Neural progenitor cell (in vitro differentiated cells): ENCODE data around the gene CELF4. TPM values are rescaled to one million over a fixed set of nuclear protein-coding genes. Genes with fewer than 3 reads are reported as not detected.
A peak's percentile ranks its signal among the peaks of the same experiment; 100 is the strongest.

Source experiments
- DNase-seq: peaks from one replicate; pipeline ENCODE4 v3.0.0-alpha.2; 2016; ENCODE audit warnings: low spot score
- H2AFZ ChIP-seq: fragments of 200-600 bp; sonication (generic); replicated peaks from 2 replicates; pipeline ENCODE4 v1.6.1; 2016; ENCODE audit warnings: antibody characterized with exemption
- H3F3A ChIP-seq: fragments of 200-600 bp; sonication (generic); 2 replicates; pipeline ENCODE4 v1.6.1; 2016; ENCODE audit warnings: antibody characterized with exemption, low read depth
- H3K27ac ChIP-seq: fragments of 200-600 bp; sonication (generic); 2 replicates; pipeline ENCODE4 v1.5.1; 2016; ENCODE audit warnings: mild to moderate bottlenecking
- H3K27me3 ChIP-seq: fragments of 200-600 bp; sonication (generic); 2 replicates; pipeline ENCODE4 v1.6.1; 2016; ENCODE audit warnings: mild to moderate bottlenecking, moderate library complexity
- H3K36me3 ChIP-seq: fragments of 200-600 bp; sonication (generic); 2 replicates; pipeline ENCODE4 v1.5.1; 2016
- H3K4me1 ChIP-seq: fragments of 200-600 bp; sonication (generic); 2 replicates; pipeline ENCODE4 v1.6.1; 2016; ENCODE audit warnings: mixed run types
- H3K4me2 ChIP-seq: fragments of 200-600 bp; sonication (generic); 2 replicates; pipeline ENCODE4 v1.6.1; 2016
- H3K4me3 ChIP-seq: fragments of 200-600 bp; sonication (generic); 2 replicates; pipeline ENCODE4 v1.5.1; 2016
- H3K79me2 ChIP-seq: fragments of 200-600 bp; sonication (generic); 2 replicates; pipeline ENCODE4 v1.6.1; 2016; ENCODE audit warnings: low read depth
- H3K9ac ChIP-seq: fragments of 200-600 bp; sonication (generic); 2 replicates; pipeline ENCODE4 v1.6.1; 2016
- H3K9me3 ChIP-seq: fragments of 200-600 bp; sonication (generic); 2 replicates; pipeline ENCODE4 v1.5.1; 2016; ENCODE audit warnings: low read depth
- H4K20me1 ChIP-seq: fragments of 200-600 bp; sonication (generic); 2 replicates; pipeline ENCODE4 v1.6.1; 2016; ENCODE audit warnings: low read depth
- H3K27ac Mint-ChIP-seq: 3 replicates; pipeline ENCODE4 v1.8.0; 2021; ENCODE audit warnings: mixed read lengths
- H3K27me3 Mint-ChIP-seq: 2 replicates; pipeline ENCODE4 v1.8.0; 2022; ENCODE audit warnings: low read depth, mild to moderate bottlenecking, inconsistent platforms, moderate library complexity, mixed read lengths; ENCODE audit not compliant: insufficient read depth
- H3K36me3 Mint-ChIP-seq: 3 replicates; pipeline ENCODE4 v1.8.0; 2021; ENCODE audit warnings: mixed read lengths
- H3K4me1 Mint-ChIP-seq: 3 replicates; pipeline ENCODE4 v1.8.0; 2021; ENCODE audit warnings: mixed read lengths
- H3K4me3 Mint-ChIP-seq: 3 replicates; pipeline ENCODE4 v1.8.0; 2021; ENCODE audit warnings: mild to moderate bottlenecking, moderate library complexity, mixed read lengths
- H3K9me3 Mint-ChIP-seq: 3 replicates; pipeline ENCODE4 v1.8.0; 2020; ENCODE audit warnings: mixed read lengths
- EZH2 ChIP-seq: fragments of 200-600 bp; sonication (generic); IDR thresholded peaks from 2 replicates; pipeline ENCODE4 v1.6.1; 2017; ENCODE audit warnings: antibody characterized with exemption, mild to moderate bottlenecking, moderate library complexity
- EZH2phosphoT487 ChIP-seq: fragments of 200-600 bp; sonication (generic); IDR thresholded peaks from 2 replicates; pipeline ENCODE4 v1.6.1; 2017; ENCODE audit warnings: antibody characterized with exemption
- total RNA-seq: library from RNA; depleted of rRNA; stranded (reverse); fragments of >200 nt; gene quantifications from 2 replicates; pipeline ENCODE4 v1.2.3, GENCODE V29; 2015; ENCODE audit warnings: low replicate concordance
- TF ChIP-seq, protein P1 (sequence below): fragments of 200-600 bp; sonication (generic); IDR thresholded peaks from 2 replicates; pipeline ENCODE4 v1.5.1; 2017; ENCODE audit warnings: antibody characterized with exemption, mild to moderate bottlenecking

Gene CELF4
- total RNA-seq, 1 donor from 2014 or later, result 1.8 TPM

DNA sequence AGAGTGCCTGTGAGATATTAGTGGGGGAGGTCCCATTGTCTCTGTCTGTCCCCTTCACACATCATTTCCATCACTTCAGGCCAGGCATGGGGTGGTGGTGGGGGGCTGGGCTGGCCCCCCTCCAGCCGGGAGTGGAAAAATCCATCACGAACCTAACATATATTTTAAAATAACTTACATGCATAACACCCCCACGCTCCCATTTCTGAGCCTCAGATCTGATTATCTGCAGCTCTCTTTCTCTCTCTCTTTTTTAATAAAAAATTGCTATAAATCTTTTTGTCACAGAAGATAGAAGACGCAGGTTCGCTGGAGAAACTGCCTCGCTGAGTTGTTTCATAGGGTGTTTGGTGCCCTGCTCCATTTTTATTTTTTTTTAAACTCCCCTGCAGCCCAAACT, 159.8 kb downstream of the CELF4 start:
- Histone ChIP-seq H3K27me3 (no peaks in the 10 kb centered on the region), H3K9me3 (no peaks in the 10 kb centered on the region), H3K4me2 (no peak overlapping the region), H3K27ac (no peak overlapping the region), H4K20me1 (no peaks in the 10 kb centered on the region), H3K4me1 (peaks cover 7% of the 10 kb centered on the region), H3K4me3 (no peak overlapping the region), H3K79me2 (no peaks in the 10 kb centered on the region), H3K9ac (no peak overlapping the region), H3F3A (no peaks in the 10 kb centered on the region), H2AFZ (no peak overlapping the region), H3K36me3 (no peaks in the 10 kb centered on the region)
- Mint-ChIP-seq H3K9me3 (no peaks in the 10 kb centered on the region), H3K4me1 (peaks cover 13% of the 10 kb centered on the region), H3K36me3 (no peaks in the 10 kb centered on the region), H3K27me3 (peaks cover 11% of the 10 kb centered on the region), H3K27ac (no peak overlapping the region), H3K4me3 (no peak overlapping the region)
- no peak for DNase-seq
- no peak for TF ChIP-seq EZH2phosphoT487
- no peak for TF ChIP-seq EZH2
- TF ChIP-seq, protein P1, sequence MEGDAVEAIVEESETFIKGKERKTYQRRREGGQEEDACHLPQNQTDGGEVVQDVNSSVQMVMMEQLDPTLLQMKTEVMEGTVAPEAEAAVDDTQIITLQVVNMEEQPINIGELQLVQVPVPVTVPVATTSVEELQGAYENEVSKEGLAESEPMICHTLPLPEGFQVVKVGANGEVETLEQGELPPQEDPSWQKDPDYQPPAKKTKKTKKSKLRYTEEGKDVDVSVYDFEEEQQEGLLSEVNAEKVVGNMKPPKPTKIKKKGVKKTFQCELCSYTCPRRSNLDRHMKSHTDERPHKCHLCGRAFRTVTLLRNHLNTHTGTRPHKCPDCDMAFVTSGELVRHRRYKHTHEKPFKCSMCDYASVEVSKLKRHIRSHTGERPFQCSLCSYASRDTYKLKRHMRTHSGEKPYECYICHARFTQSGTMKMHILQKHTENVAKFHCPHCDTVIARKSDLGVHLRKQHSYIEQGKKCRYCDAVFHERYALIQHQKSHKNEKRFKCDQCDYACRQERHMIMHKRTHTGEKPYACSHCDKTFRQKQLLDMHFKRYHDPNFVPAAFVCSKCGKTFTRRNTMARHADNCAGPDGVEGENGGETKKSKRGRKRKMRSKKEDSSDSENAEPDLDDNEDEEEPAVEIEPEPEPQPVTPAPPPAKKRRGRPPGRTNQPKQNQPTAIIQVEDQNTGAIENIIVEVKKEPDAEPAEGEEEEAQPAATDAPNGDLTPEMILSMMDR, result no peak

- H3K36me3 Mint-ChIP-seq, result no peaks in the 10 kb centered on the region
- peak overlapping the region; percentile 21 for H3K27ac Mint-ChIP-seq
- no peak overlapping the region for H3K4me3 ChIP-seq
- no peak overlapping the region for H2AFZ ChIP-seq
- H3K9ac ChIP-seq, result no peak overlapping the region
- no peak overlapping the region for H3K27ac ChIP-seq
- no peaks in the 10 kb centered on the region for H3K36me3 ChIP-seq
- no peaks in the 10 kb centered on the region for H3K79me2 ChIP-seq
- H3K27me3 ChIP-seq, result no peaks in the 10 kb centered on the region
- no peak for DNase-seq
- no peak overlapping the region for H3K4me3 Mint-ChIP-seq
- peaks cover 7% of the 10 kb centered on the region for H3K4me1 ChIP-seq
- no peaks in the 10 kb centered on the region for H3F3A ChIP-seq
- peaks cover 10% of the 10 kb centered on the region for H3K27me3 Mint-ChIP-seq
- H4K20me1 ChIP-seq, result no peaks in the 10 kb centered on the region
- H3K9me3 ChIP-seq, result no peaks in the 10 kb centered on the region
- no peak overlapping the region for H3K4me2 ChIP-seq
- H3K9me3 Mint-ChIP-seq, result no peaks in the 10 kb centered on the region
- TF ChIP-seq EZH2 (no peak), EZH2phosphoT487 (no peak)
- TF ChIP-seq, protein P1, result no peak
- H3K4me1 Mint-ChIP-seq, result peaks cover 13% of the 10 kb centered on the region
These were observed 160.4 kb downstream of the CELF4 start for GRCh38 chr18:37405229-37405628.

DNA sequence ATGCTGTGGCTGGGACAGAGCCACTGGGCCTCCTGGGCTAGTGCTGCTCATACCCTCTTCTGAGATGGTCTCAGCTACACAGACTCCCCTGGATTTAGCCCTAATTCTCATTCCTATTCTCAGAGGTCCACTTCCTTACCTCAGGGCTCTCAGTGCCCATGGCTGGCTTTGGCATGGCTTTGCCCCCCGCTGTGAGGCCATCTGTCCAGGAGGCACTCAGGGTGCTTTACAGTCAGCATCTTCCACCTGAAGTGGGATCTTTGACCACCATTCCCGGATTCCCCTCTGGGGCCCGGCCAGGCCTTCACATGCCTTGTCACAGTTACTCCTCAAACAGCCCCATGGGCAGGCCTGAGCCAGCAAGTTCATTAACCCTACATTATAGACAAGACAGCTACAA, 161.8 kb downstream of the CELF4 start:
- Histone ChIP-seq H3K79me2 (no peaks in the 10 kb centered on the region), H3K9ac (no peak overlapping the region), H3K4me1 (peaks cover 1% of the 10 kb centered on the region), H2AFZ (no peak overlapping the region), H3K36me3 (no peaks in the 10 kb centered on the region), H4K20me1 (no peaks in the 10 kb centered on the region), H3K27ac (no peak overlapping the region), H3K4me2 (no peak overlapping the region), H3F3A (no peaks in the 10 kb centered on the region), H3K27me3 (no peaks in the 10 kb centered on the region), H3K9me3 (no peaks in the 10 kb centered on the region), H3K4me3 (no peak overlapping the region)
- Mint-ChIP-seq H3K4me3 (no peak overlapping the region), H3K27me3 (peaks cover 10% of the 10 kb centered on the region), H3K4me1 (peaks cover 9% of the 10 kb centered on the region), H3K9me3 (no peaks in the 10 kb centered on the region), H3K27ac (no peak overlapping the region), H3K36me3 (no peaks in the 10 kb centered on the region)
- TF ChIP-seq EZH2, result no peak
- no peak for TF ChIP-seq EZH2phosphoT487
- TF ChIP-seq, protein P1, result no peak
- DNase-seq, result no peak
